GM12892 (cell line): ENCODE results near the gene APPBP2.

Source experiments
- POLR2A ChIP-seq: IDR thresholded peaks from 2 replicates; pipeline ENCODE4 v1.6.1; 2011; ENCODE audit warnings: low read depth, low read length, control low read depth
- POLR2AphosphoS5 ChIP-seq: IDR thresholded peaks from 2 replicates; pipeline ENCODE4 v1.6.1; 2011; ENCODE audit warnings: low read depth, low read length, control low read depth
- TAF1 ChIP-seq: IDR thresholded peaks from 2 replicates; pipeline ENCODE4 v1.6.1; 2011; ENCODE audit warnings: low read depth, mild to moderate bottlenecking, control low read depth, low read length, borderline replicate concordance

DNA sequence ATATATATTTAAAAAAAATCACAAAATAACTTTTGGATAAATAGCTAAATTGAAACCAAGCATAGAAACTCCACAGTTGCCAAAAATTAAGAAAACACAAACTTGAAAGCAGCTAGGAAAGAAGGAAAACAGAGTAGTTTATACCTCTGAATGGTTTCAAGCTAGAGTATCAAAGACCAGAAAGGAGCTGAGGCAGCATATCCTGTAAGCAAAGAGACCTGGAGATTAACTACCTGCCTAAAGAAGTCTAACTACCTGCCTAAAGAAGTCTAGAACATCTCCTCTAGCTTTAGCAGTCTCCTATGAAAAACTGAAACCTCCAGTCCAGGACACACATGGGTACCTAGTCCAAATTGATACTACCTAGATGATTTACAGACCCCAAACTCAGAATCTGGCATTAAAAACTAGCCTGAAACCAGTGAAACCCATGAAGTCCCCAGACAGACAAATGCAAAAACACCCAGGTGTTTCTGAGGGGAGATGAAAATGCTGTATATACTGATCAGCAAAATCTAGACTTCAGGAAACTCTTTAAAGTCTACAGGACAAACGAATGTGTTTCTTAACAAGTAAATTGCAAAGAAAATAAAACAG is 17.6 kb downstream of the APPBP2 start:
- TF ChIP-seq POLR2A (no peak), POLR2AphosphoS5 (no peak), TAF1 (no peak)
